Keratinocyte (primary cell): ENCODE measurements around the gene COX8C. TPM values are rescaled to one million over a fixed set of nuclear protein-coding genes. Genes with fewer than 3 reads are reported as not detected.

Experiments
- DNase-seq: peaks from one replicate; pipeline ENCODE4 v3.0.0-alpha.2; 2011; ENCODE audit warnings: low read depth, missing footprints, low spot score
- FAIRE-seq: peaks from 2 replicates; lab custom pipeline; 2011; peaks lifted over from hg19 to GRCh38; lab: Jason Lieb, UNC
- H2AFZ ChIP-seq: 2 replicates; pipeline ENCODE4 v1.6.0; 2012; ENCODE audit warnings: low read length, control low read depth, inconsistent platforms; ENCODE audit not compliant: control insufficient read depth
- H3K27ac ChIP-seq: 2 replicates; pipeline ENCODE4 v1.5.1; 2011; ENCODE audit warnings: low read length; ENCODE audit not compliant: control insufficient read depth, insufficient read depth
- H3K27me3 ChIP-seq: 3 replicates; pipeline ENCODE4 v1.6.0; 2011; ENCODE audit warnings: low read length; ENCODE audit not compliant: control insufficient read depth, insufficient read depth; ENCODE audit errors: extremely low read depth
- H3K36me3 ChIP-seq, 2 experiments: 2 replicates in 1 of 2; 3 replicates in 1 of 2; pipeline ENCODE4 v1.5.1; 2011; ENCODE audit warnings: low read length in 2 of 2, mild to moderate bottlenecking in 1 of 2; ENCODE audit not compliant: control insufficient read depth in 2 of 2, insufficient read depth in 2 of 2; ENCODE audit errors: extremely low read depth in 1 of 2
- H3K4me1 ChIP-seq: 3 replicates; pipeline ENCODE4 v1.5.1; 2011; ENCODE audit warnings: low read length; ENCODE audit not compliant: control insufficient read depth, insufficient read depth; ENCODE audit errors: extremely low read depth
- H3K4me2 ChIP-seq: 3 replicates; pipeline ENCODE4 v1.6.0; 2011; ENCODE audit warnings: low read depth, low read length; ENCODE audit not compliant: control insufficient read depth, insufficient read depth; ENCODE audit errors: extremely low read depth
- H3K4me3 ChIP-seq, 3 experiments: fragments of 200-600 bp in 1 of 3; sonication (generic) in 1 of 3; 2 replicates in 2 of 3; 3 replicates in 1 of 3; pipeline ENCODE4 v1.5.1; 2011 to 2016; ENCODE audit warnings: low read length in 3 of 3, mild to moderate bottlenecking in 3 of 3, control low read depth in 2 of 3, inconsistent platforms in 1 of 3, low read depth in 1 of 3, mixed read lengths in 1 of 3, mixed run types in 1 of 3, moderate library complexity in 1 of 3; ENCODE audit not compliant: control insufficient read depth in 2 of 3, insufficient read depth in 2 of 3; ENCODE audit errors: extremely low read depth in 1 of 3
- H3K79me2 ChIP-seq: 2 replicates; pipeline ENCODE4 v1.6.0; 2012; ENCODE audit warnings: low read length; ENCODE audit not compliant: control insufficient read depth, insufficient read depth
- H3K9ac ChIP-seq: 3 replicates; pipeline ENCODE4 v1.6.0; 2011; ENCODE audit warnings: low read length; ENCODE audit not compliant: control insufficient read depth, insufficient read depth; ENCODE audit errors: extremely low read depth
- H3K9me1 ChIP-seq: 3 replicates; pipeline ENCODE4 v1.6.0; 2011; ENCODE audit warnings: low read length; ENCODE audit not compliant: control insufficient read depth, insufficient read depth; ENCODE audit errors: extremely low read depth
- H3K9me3 ChIP-seq: 2 replicates; pipeline ENCODE4 v1.5.1; 2012; ENCODE audit warnings: low read depth, low read length; ENCODE audit not compliant: control insufficient read depth
- H4K20me1 ChIP-seq: 3 replicates; pipeline ENCODE4 v1.6.0; 2011; ENCODE audit warnings: low read length; ENCODE audit not compliant: control insufficient read depth, insufficient read depth; ENCODE audit errors: extremely low read depth
- CTCF ChIP-seq, 3 experiments: IDR thresholded peaks in 1 of 3; conservative IDR thresholded peaks in 1 of 3; optimal IDR thresholded peaks in 1 of 3; 2 replicates in 2 of 3; 3 replicates in 1 of 3; pipeline versions ENCODE3 to v1.5.1; 2011; ENCODE audit warnings: low read length in 3 of 3, mild to moderate bottlenecking in 3 of 3, moderate library complexity in 2 of 3, control low read depth in 1 of 3, inconsistent platforms in 1 of 3; ENCODE audit not compliant: insufficient read depth in 2 of 3; ENCODE audit errors: extremely low read depth in 1 of 3
- EZH2 ChIP-seq: IDR thresholded peaks from one replicate; pipeline ENCODE4 v1.6.1; 2012; ENCODE audit warnings: inconsistent platforms, mild to moderate bottlenecking, low read length, moderate library complexity
- dilution Hi-C: fragments of 300-500 bp; cut with MboI; formaldehyde crosslinking; loops from one replicate; pipeline ENCODE4 v1.7.0; 2020; ENCODE audit warnings: low sequenced_read_pairs; ENCODE audit not compliant: extremely low pct_ligation_motif_present
- polyA plus RNA-seq, 5 experiments: library from polyadenylated mRNA; depleted of rRNA in 3 of 5; stranded (reverse) in 3 of 5; stranded (forward) in 1 of 5; unstranded in 1 of 5; fragments of >200 nt; gene quantifications; 1 replicate in 1 of 5; 2 replicates in 3 of 5; 3 replicates in 1 of 5; pipeline versions ENCODE4 v1.2.1 to v1.2.3, GENCODE V29; 2011 to 2012; ENCODE audit warnings: missing spikeins in 2 of 5, low read depth in 1 of 5, low replicate concordance in 1 of 5

The COX8C gene
- polyA plus RNA-seq, 1 donor (not counting 4 experiments of a cell fraction or from before 2014, with no cell fraction given): not detected

- Histone ChIP-seq H4K20me1 (peaks cover 4% of the 10 kb centered on the region), H3K9ac (peak overlapping the region; percentile 84), H3K9me1 (no peaks in the 10 kb centered on the region), H3K4me1 (peaks cover 24% of the 10 kb centered on the region), H3K27ac (peak overlapping the region; percentile 78), H3K9me3 (no peaks in the 10 kb centered on the region), H3K79me2 (peaks cover 81% of the 10 kb centered on the region), H3K4me3 (peak overlapping the region in 2 of 3 experiments; percentile 22 to 95), H3K4me2 (peak overlapping the region; percentile 78), H3K36me3 (peaks cover 0 to 5% of the 10 kb centered on the region in 2 experiments), H3K27me3 (no peaks in the 10 kb centered on the region), H2AFZ (no peak overlapping the region)
- dilution Hi-C loops: no loop called here
- FAIRE-seq: peak; percentile 57
- no peak for DNase-seq
- TF ChIP-seq CTCF (optimal IDR thresholded peaks at IDR 0.05 in 1 of 3, IDR thresholded peaks at IDR 0.05 in 1 of 3, conservative IDR thresholded peaks at IDR 0.05 in 1 of 3; ENCODE audit: extremely low read depth in 1 of 3, insufficient read depth in 2 of 3, low read length in 3 of 3) (no peak), EZH2 (no peak)
These were observed 16.9 kb upstream of the COX8C start for GRCh38 chr14:93329965-93330608.

- H3K4me2 ChIP-seq: peak overlapping the region; percentile 78
- H3K36me3 ChIP-seq: peaks cover 0 to 5% of the 10 kb centered on the region in 2 experiments
- H3K9ac ChIP-seq: peak overlapping the region; percentile 84
- no peak for DNase-seq
- FAIRE-seq: no peak
- peak overlapping the region in 2 of 3 experiments; percentile 86 to 95 for H3K4me3 ChIP-seq
- dilution Hi-C loops: no loop called here
- H3K27ac ChIP-seq: peak overlapping the region; percentile 78
- no peak overlapping the region for H2AFZ ChIP-seq
- H3K79me2 ChIP-seq: peaks cover 76% of the 10 kb centered on the region
- H3K27me3 ChIP-seq: no peaks in the 10 kb centered on the region
- peaks cover 24% of the 10 kb centered on the region for H3K4me1 ChIP-seq
- H3K9me3 ChIP-seq: no peaks in the 10 kb centered on the region
- TF ChIP-seq EZH2 (no peak), CTCF (optimal IDR thresholded peaks at IDR 0.05 in 1 of 3, IDR thresholded peaks at IDR 0.05 in 1 of 3, conservative IDR thresholded peaks at IDR 0.05 in 1 of 3; ENCODE audit: extremely low read depth in 1 of 3, insufficient read depth in 2 of 3, low read length in 3 of 3) (no peak)
- H4K20me1 ChIP-seq: peaks cover 4% of the 10 kb centered on the region
- H3K9me1 ChIP-seq: no peaks in the 10 kb centered on the region
These were observed 16.4 kb upstream of the COX8C start for GRCh38 chr14:93330609-93331000.
